H9 (cell line): ENCODE measurements around the gene C21orf58. TPM values are rescaled to one million over a fixed set of nuclear protein-coding genes. Genes with fewer than 3 reads are reported as not detected.

ENCODE experiments used
- DNase-seq: peaks from one replicate; pipeline ENCODE4 v3.0.0-alpha.2; 2017
- H2AFZ ChIP-seq: one replicate; pipeline ENCODE4 v1.6.1; 2013; ENCODE audit warnings: mild to moderate bottlenecking, low read length, control low read depth, moderate library complexity
- H2AK5ac ChIP-seq: 2 replicates; pipeline ENCODE4 v1.6.1; 2013; ENCODE audit warnings: low read length, control low read depth, mixed read lengths; ENCODE audit not compliant: insufficient read length
- H2BK120ac ChIP-seq: one replicate; pipeline ENCODE4 v1.6.1; 2013; ENCODE audit warnings: low read depth, mild to moderate bottlenecking, low read length, control low read depth, inconsistent platforms; ENCODE audit not compliant: poor library complexity, severe bottlenecking
- H2BK12ac ChIP-seq: 2 replicates; pipeline ENCODE4 v1.6.1; 2013; ENCODE audit warnings: low read length, control low read depth, mixed read lengths, low read depth; ENCODE audit not compliant: insufficient read length
- H2BK15ac ChIP-seq: 2 replicates; pipeline ENCODE4 v1.6.1; 2013; ENCODE audit warnings: low read depth, low read length, control low read depth
- H2BK20ac ChIP-seq: one replicate; pipeline ENCODE4 v1.6.1; 2013; ENCODE audit warnings: low read depth, mild to moderate bottlenecking, low read length, control low read depth, inconsistent platforms; ENCODE audit not compliant: poor library complexity, severe bottlenecking
- H2BK5ac ChIP-seq: 2 replicates; pipeline ENCODE4 v1.6.1; 2013; ENCODE audit warnings: low read length, control low read depth, mixed read lengths; ENCODE audit not compliant: insufficient read length
- H3K14ac ChIP-seq: 2 replicates; pipeline ENCODE4 v1.6.1; 2013; ENCODE audit warnings: low read length, control low read depth; ENCODE audit not compliant: insufficient read depth
- H3K18ac ChIP-seq: 2 replicates; pipeline ENCODE4 v1.6.1; 2013; ENCODE audit warnings: low read depth, mild to moderate bottlenecking, mixed read lengths, low read length, control low read depth; ENCODE audit not compliant: insufficient read length
- H3K23ac ChIP-seq: 2 replicates; pipeline ENCODE4 v1.6.1; 2013; ENCODE audit warnings: low read length, control low read depth, mixed read lengths, low read depth; ENCODE audit not compliant: insufficient read length
- H3K23me2 ChIP-seq: 2 replicates; pipeline ENCODE4 v1.6.1; 2013; ENCODE audit warnings: low read depth, mild to moderate bottlenecking, mixed read lengths, low read length, control low read depth; ENCODE audit not compliant: insufficient read length, poor library complexity, severe bottlenecking
- H3K27ac ChIP-seq: 2 replicates; pipeline ENCODE4 v1.5.1; 2013; ENCODE audit warnings: low read length, control low read depth, mixed read lengths, low read depth; ENCODE audit not compliant: insufficient read length
- H3K27me3 ChIP-seq: 2 replicates; pipeline ENCODE4 v1.6.1; 2013; ENCODE audit warnings: low read length, control low read depth, inconsistent platforms; ENCODE audit not compliant: insufficient read depth
- H3K4ac ChIP-seq: 2 replicates; pipeline ENCODE4 v1.6.1; 2013; ENCODE audit warnings: low read depth, mild to moderate bottlenecking, control low read depth, inconsistent platforms, low read length, moderate library complexity
- H3K4me1 ChIP-seq: 2 replicates; pipeline ENCODE4 v1.6.1; 2013; ENCODE audit warnings: low read length, control low read depth, inconsistent platforms; ENCODE audit not compliant: insufficient read depth
- H3K4me2 ChIP-seq: 2 replicates; pipeline ENCODE4 v1.6.1; 2013; ENCODE audit warnings: low read length, control low read depth, mixed read lengths; ENCODE audit not compliant: insufficient read length, insufficient read depth
- H3K56ac ChIP-seq: 2 replicates; pipeline ENCODE4 v1.6.1; 2013; ENCODE audit warnings: low read depth, mild to moderate bottlenecking, mixed read lengths, low read length, control low read depth; ENCODE audit not compliant: insufficient read length
- H3K79me1 ChIP-seq: 2 replicates; pipeline ENCODE4 v1.6.1; 2013; ENCODE audit warnings: low read depth, mild to moderate bottlenecking, moderate library complexity, low read length, control low read depth, inconsistent platforms; ENCODE audit not compliant: insufficient read depth, poor library complexity, severe bottlenecking
- H3K79me2 ChIP-seq: 2 replicates; pipeline ENCODE4 v1.6.1; 2013; ENCODE audit warnings: low read length, control low read depth, inconsistent platforms; ENCODE audit not compliant: insufficient read depth
- H3K9ac ChIP-seq: 2 replicates; pipeline ENCODE4 v1.6.1; 2013; ENCODE audit warnings: low read length, control low read depth, mixed read lengths; ENCODE audit not compliant: insufficient read length; ENCODE audit errors: extremely low read depth
- H3K9me3 ChIP-seq: one replicate; pipeline ENCODE4 v1.6.1; 2013; ENCODE audit warnings: low read depth, low read length, inconsistent platforms; ENCODE audit not compliant: control insufficient read depth
- H3T11ph ChIP-seq: one replicate; pipeline ENCODE4 v1.6.1; 2013; ENCODE audit warnings: mild to moderate bottlenecking, low read length, control low read depth, inconsistent platforms
- H4K20me1 ChIP-seq: one replicate; pipeline ENCODE4 v1.6.1; 2013; ENCODE audit not compliant: control insufficient read depth, insufficient read length, insufficient read depth
- H4K5ac ChIP-seq: 2 replicates; pipeline ENCODE4 v1.6.1; 2013; ENCODE audit warnings: low read depth, mild to moderate bottlenecking, mixed read lengths, low read length, control low read depth; ENCODE audit not compliant: insufficient read length
- H4K8ac ChIP-seq: replicated peaks from 2 replicates; pipeline ENCODE4 v1.6.1; 2013; ENCODE audit warnings: low read length, control low read depth, mixed read lengths, low read depth; ENCODE audit not compliant: insufficient read length
- H4K91ac ChIP-seq: 2 replicates; pipeline ENCODE4 v1.6.1; 2013; ENCODE audit warnings: low read depth, mild to moderate bottlenecking, moderate library complexity, mixed read lengths, low read length, control low read depth; ENCODE audit not compliant: insufficient read length
- H3K27ac Mint-ChIP-seq, 3 experiments: 2 replicates in 2 of 3; 3 replicates in 1 of 3; pipeline ENCODE4 v1.8.0; 2020 to 2021; ENCODE audit warnings: mixed read lengths in 3 of 3, mild to moderate bottlenecking in 1 of 3, moderate library complexity in 1 of 3
- H3K27me3 Mint-ChIP-seq: 2 replicates; pipeline ENCODE4 v1.8.0; 2021; ENCODE audit warnings: low read depth, mild to moderate bottlenecking, moderate library complexity, mixed read lengths
- H3K36me3 Mint-ChIP-seq, 3 experiments: 2 replicates in 2 of 3; 3 replicates in 1 of 3; pipeline ENCODE4 v1.8.0; 2020 to 2021; ENCODE audit warnings: low read depth in 3 of 3, mixed read lengths in 3 of 3; ENCODE audit not compliant: insufficient read depth in 1 of 3
- H3K4me1 Mint-ChIP-seq, 2 experiments: 2 replicates each; pipeline ENCODE4 v1.8.0; 2020; ENCODE audit warnings: mixed read lengths in 2 of 2
- H3K4me3 Mint-ChIP-seq, 2 experiments: 2 replicates in 1 of 2; 3 replicates in 1 of 2; pipeline ENCODE4 v1.8.0; 2020 to 2021; ENCODE audit warnings: mild to moderate bottlenecking in 2 of 2, mixed read lengths in 2 of 2, moderate library complexity in 1 of 2
- H3K9me3 Mint-ChIP-seq, 2 experiments: 2 replicates in 1 of 2; 3 replicates in 1 of 2; pipeline ENCODE4 v1.8.0; 2020; ENCODE audit warnings: mild to moderate bottlenecking in 2 of 2, mixed read lengths in 2 of 2, moderate library complexity in 1 of 2
- CTCF ChIP-seq: fragments of 200-600 bp; sonication (generic); conservative IDR thresholded peaks from 3 replicates; pipeline ENCODE4 v1.8.0; 2021; ENCODE audit warnings: antibody characterized with exemption, mild to moderate bottlenecking
- WGBS: extraction: QIAGEN DNeasy Blood & Tissue Kit; methylation state at CpG from one replicate; pipeline ENCODE4 v1.1.7; 2013; ENCODE audit warnings: missing lambda C conversion rate, low lambda C conversion rate, mixed read lengths; ENCODE audit not compliant: insufficient read length; ENCODE audit errors: extremely low coverage; 5-methylcytosine and 5-hydroxymethylcytosine counted together
- total RNA-seq: library from RNA; stranded (reverse); gene quantifications from 2 replicates; pipeline ENCODE4 v1.2.1, GENCODE V29; 2021

Gene C21orf58
- total RNA-seq, 1 experiment from 2014 or later: 17.2 TPM

- no peak overlapping the region for H4K8ac ChIP-seq
- H4K91ac ChIP-seq: no peak overlapping the region
- H3K9me3 ChIP-seq: no peaks in the 10 kb centered on the region
- no peak overlapping the region for H3K18ac ChIP-seq
- no peaks in the 10 kb centered on the region for H4K20me1 ChIP-seq
- H3K23me2 ChIP-seq: no peaks in the 10 kb centered on the region
- WGBS: no CpG with 5 or more reads among the region's 8 CpGs
- H3K14ac ChIP-seq: no peak overlapping the region
- no peak overlapping the region for H3K56ac ChIP-seq
- no peak overlapping the region for H2BK120ac ChIP-seq
- H3K4me1 Mint-ChIP-seq: no peaks in the 10 kb centered on the region
- H3K9me3 Mint-ChIP-seq: no peaks in the 10 kb centered on the region
- no peaks in the 10 kb centered on the region for H3K4me1 ChIP-seq
- no peak overlapping the region for H3K27ac ChIP-seq
- no peak overlapping the region for H2BK5ac ChIP-seq
- no peak for TF ChIP-seq CTCF
- no peak overlapping the region for H3T11ph ChIP-seq
- no peak overlapping the region for H2BK12ac ChIP-seq
- H2BK15ac ChIP-seq: no peak overlapping the region
- H3K27me3 Mint-ChIP-seq: no peaks in the 10 kb centered on the region
- H3K79me1 ChIP-seq: no peaks in the 10 kb centered on the region
- H3K36me3 Mint-ChIP-seq: peaks cover 58 to 96% (median 84%) of the 10 kb centered on the region in 3 experiments
- no peak overlapping the region for H3K4me2 ChIP-seq
- no peak overlapping the region for H3K23ac ChIP-seq
- no peaks in the 10 kb centered on the region for H3K79me2 ChIP-seq
- no peak overlapping the region for H2AK5ac ChIP-seq
- peak overlapping the region in 2 of 3 experiments; percentile 50 to 68; a peak in 3 of 7 replicates for H3K27ac Mint-ChIP-seq
- H2AFZ ChIP-seq: no peak overlapping the region
- no peak overlapping the region for H3K4me3 Mint-ChIP-seq
- no peak overlapping the region for H4K5ac ChIP-seq
- no peak overlapping the region for H3K9ac ChIP-seq
- DNase-seq: no peak
- H3K27me3 ChIP-seq: no peaks in the 10 kb centered on the region
- no peak overlapping the region for H2BK20ac ChIP-seq
- no peak overlapping the region for H3K4ac ChIP-seq
These were observed 70.0 kb downstream of the C21orf58 start for GRCh38 chr21:46253610-46254124.
